AG09309 (cell line): Measurements from ENCODE around the gene KIF3B.
"Not testable (repeated sequence)": the region's sequence is repeated elsewhere in the genome, so short reads cannot be mapped to it uniquely, and the experiment has no call there.

Experiments used
- DNase-seq: peaks from one replicate; pipeline ENCODE4 v3.0.0-alpha.2; 2010; ENCODE audit warnings: low read depth
- H3K4me3 ChIP-seq: 2 replicates; pipeline ENCODE4 v1.5.1; 2011; ENCODE audit warnings: mild to moderate bottlenecking, low read depth, low read length, moderate library complexity; ENCODE audit not compliant: control insufficient read depth
- TF ChIP-seq, protein P1 (sequence below): IDR thresholded peaks from 2 replicates; pipeline ENCODE4 v1.5.1; 2011; ENCODE audit warnings: mild to moderate bottlenecking, low read depth, low read length, inconsistent platforms; ENCODE audit not compliant: insufficient read depth, control insufficient read depth; ENCODE audit errors: missing control alignments

The KIF3B gene

DNA sequence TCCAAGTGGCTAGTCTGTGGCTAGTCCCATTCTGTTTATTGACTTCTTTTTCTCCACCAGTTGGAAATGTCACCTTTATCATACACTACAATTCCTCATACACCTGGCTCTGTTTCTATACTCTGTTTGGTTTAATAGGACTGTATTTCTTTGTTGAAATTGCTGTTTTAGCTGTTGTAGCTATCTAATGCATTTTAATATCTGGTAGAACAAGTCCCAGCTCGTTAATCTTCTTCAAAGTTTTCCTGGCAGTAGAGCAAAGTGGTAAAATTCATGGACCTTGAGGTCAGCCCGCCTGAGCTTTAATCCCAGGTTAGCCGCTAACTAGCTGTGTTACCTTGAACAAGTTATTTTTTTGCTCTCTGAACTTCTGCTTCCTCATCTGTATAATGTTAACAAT is 70.8 kb downstream of the KIF3B start:
- no peak for DNase-seq
- no peak overlapping the region for H3K4me3 ChIP-seq
- TF ChIP-seq, protein P1, sequence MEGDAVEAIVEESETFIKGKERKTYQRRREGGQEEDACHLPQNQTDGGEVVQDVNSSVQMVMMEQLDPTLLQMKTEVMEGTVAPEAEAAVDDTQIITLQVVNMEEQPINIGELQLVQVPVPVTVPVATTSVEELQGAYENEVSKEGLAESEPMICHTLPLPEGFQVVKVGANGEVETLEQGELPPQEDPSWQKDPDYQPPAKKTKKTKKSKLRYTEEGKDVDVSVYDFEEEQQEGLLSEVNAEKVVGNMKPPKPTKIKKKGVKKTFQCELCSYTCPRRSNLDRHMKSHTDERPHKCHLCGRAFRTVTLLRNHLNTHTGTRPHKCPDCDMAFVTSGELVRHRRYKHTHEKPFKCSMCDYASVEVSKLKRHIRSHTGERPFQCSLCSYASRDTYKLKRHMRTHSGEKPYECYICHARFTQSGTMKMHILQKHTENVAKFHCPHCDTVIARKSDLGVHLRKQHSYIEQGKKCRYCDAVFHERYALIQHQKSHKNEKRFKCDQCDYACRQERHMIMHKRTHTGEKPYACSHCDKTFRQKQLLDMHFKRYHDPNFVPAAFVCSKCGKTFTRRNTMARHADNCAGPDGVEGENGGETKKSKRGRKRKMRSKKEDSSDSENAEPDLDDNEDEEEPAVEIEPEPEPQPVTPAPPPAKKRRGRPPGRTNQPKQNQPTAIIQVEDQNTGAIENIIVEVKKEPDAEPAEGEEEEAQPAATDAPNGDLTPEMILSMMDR = no peak

DNA sequence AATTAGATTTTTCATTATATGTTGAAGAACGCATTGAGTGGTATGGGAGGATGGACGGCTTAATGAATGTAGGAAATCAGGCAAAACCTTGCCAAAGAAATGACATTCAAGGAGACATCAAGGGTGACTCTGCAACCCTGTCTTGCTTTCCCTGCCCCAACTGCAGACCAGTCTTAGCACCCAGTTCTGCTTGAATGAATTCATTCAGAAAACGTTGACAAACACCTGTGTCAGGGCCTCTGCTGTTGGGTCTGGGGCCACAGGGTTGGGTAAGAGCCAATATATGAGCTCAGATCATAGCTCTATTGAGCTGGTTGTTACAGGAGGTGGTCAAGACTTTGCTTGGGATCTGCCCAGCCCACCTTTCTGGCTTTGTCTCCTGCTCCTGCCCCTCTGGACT is 73.0 kb downstream of the KIF3B start:
- TF ChIP-seq, protein P1 = no peak
- no peak overlapping the region for H3K4me3 ChIP-seq
- no peak for DNase-seq

DNA sequence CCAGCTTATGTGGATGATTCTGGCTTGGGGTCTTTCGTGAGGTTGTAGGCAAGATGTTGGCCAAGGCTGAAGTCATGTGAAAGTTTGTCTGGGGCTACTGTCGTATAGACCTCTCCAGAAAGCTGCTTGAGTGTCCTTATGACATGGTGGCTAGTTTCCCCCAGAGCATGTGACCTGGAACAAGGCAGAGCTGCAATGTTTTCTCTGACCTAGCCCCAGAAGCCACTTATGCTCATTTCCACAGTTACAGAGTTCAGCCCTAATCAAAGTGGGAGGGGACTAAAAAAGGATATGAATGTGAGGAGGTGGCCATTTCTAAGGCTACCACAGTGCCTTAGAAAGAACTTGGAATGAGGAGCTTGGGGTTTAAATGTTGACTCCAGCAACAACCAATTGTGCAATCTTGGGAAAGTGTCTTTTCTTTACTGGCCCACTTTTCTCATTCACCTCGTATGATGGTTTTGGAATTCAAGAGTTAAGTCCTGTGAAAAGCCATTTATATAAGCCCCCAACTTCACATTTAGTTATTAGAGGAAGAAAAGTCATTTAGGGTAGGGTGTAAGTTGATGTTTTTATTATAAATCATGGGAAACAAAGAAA is 74.8 kb downstream of the KIF3B start:
- no peak for DNase-seq
- no peak overlapping the region for H3K4me3 ChIP-seq
- TF ChIP-seq, protein P1 = no peak

DNA sequence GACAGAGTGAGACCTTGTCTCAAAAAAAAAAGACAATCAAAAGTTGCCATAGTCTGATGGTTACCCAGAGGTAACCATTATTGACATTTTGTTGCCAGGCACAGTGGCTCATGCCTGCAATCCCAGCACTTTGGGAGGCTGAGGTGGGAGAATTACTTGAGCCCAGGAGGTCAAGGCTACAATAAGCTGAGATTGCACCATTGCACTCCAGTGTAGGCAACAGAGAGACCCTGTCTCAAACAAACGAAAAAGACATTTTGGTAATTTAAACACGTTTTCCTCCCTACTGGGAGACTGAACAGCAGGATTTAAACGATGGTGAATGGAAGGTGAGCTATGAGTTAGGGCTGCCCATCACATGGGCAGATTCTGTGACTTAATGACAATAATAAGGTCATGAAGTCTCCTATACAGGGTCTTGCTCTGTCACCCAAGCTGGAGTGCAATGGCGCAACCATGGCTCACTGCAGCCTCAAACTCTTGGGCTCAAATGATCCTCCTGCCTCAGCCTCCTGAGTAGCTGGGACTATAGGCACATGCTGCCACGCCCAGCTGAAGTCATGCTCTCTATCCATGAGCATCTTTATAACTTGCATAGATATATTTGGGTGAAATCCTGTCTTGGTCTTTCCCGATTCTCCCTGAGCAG is 76.5 kb downstream of the KIF3B start:
- H3K4me3 ChIP-seq = no peak overlapping the region
- DNase-seq = no peak
- TF ChIP-seq, protein P1 = no peak

DNA sequence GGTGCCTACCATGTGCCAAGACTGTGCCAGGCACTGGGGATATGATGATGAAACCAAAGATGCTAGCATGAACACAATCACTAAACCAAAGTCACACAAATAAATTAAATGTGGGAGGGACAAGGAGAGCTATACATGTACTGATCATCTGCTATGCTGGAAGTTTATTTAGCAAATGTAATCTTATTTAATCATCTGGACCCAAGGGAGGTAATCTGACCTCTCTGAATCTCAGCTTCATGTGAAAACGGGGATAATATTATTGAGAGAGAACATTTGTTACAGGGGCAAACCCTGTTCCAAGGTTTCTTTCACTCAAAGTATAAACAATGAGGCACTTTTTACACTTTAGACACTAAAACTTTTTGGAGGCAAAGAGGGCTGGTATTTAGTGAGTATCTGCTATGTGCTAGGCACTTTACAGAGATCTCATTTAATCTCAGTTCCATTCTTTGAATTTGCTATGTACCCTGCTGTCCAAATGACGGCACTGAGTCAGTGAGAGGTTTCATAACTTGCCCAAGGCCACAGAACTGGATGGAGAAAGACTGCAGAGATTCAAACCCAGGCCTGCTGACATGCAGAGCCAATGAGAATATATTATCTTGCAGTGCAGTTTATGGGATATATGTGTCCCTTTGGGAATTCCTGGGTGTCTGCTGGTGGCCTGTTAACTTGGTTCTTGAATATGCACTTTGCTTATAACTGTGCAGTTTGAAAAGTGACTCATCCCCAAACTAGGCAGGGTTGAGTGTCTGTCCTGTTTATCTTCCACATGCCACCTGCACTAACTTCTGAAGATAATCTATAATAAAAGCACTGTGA is 77.4 kb downstream of the KIF3B start:
- TF ChIP-seq, protein P1 = no peak
- DNase-seq = no peak
- no peak overlapping the region for H3K4me3 ChIP-seq

DNA sequence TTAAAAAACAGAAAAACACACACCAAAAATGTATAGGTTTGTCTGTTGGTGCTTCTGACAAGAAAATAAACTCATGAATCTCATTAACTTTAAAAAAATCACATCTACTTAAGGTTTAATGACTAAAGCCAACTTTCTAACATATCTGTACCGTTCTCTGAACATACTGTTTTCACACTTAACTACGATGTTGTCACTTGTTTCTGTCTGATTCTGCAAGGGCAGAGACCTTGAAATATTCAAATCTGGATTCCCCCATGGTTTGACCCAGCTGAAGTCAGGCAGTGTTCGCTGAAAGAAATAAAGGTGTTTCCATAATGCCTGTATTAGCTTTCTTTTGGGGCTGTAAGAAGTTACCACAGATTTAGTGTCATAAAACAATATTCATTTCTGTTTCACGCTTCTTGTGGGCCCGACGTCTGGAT is 78.0 kb downstream of the KIF3B start:
- no peak for DNase-seq
- TF ChIP-seq, protein P1 = no peak
- H3K4me3 ChIP-seq = no peak overlapping the region

DNA sequence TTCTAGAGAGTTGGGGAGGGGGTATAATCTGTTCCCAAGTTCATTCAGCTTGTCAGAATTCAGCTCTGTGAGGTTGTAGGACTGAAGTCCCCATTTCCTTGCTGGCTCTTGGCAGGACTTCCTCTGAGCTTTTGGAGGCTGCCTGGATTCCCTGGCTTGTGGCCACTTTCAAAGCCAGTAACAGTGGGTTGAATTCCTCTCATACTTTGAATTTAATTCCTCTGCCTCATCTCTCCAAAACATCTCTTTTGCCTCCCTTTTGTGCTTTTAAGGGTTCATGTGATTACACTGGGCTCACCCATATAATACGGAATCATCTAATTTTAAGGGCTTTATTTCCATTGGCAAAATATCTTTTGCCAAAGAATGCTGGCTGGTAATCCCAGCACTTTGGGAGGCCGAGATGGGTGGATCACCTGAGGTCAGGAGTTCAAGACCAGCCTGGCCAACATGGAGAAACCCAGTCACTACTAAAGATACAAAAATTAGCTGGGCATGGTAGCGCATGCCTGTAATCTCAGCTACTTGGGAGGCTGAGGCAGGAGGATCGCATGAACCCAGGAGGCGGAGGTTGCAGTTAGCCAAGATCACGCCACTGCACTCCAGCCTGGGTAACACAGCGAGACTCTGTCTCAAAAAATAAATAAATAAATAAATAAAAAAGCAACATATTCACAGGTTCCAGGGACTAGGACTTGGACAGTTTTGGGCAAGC is 78.6 kb downstream of the KIF3B start:
- not testable (repeated sequence) for DNase-seq

More for the DNA sequence above, 78.6 kb downstream of the KIF3B start:
- H3K4me3 ChIP-seq = not testable (repeated sequence)
